K562 (cell line): ENCODE results near the gene GRB10. TPM values are rescaled to one million over a fixed set of nuclear protein-coding genes. Genes with fewer than 3 reads are reported as not detected.
A peak's percentile ranks its signal among the peaks of the same experiment; 100 is the strongest.

Experiments used
- ATAC-seq: fragments of 200-7000 bp; cut with Tn5 transposase; 3 replicates; pipeline ENCODE4 v1.9.1; 2020; ENCODE audit warnings: moderate library complexity
- BruUV-seq: library from RNA; stranded (reverse); fragments of 400-500 nt; replicated peaks from 2 replicates; lab custom pipeline; 2021; lab: Mats Ljungman, UMichigan
- CTCF ChIA-PET: fragments of 300-600 bp; formaldehyde crosslinking; extraction: SDS; loops from one replicate; lab custom pipeline; 2021; ENCODE audit warnings: low intra/inter-chr PET ratio; lab: Yijun Ruan, JAX
- POLR2A ChIA-PET: fragments of 300-600, 350-650 bp; sonication (Branson Sonifier 250); formaldehyde crosslinking; extraction: SDS; loops from one replicate; lab custom pipeline; 2021; ENCODE audit warnings: antibody characterized with exemption, inconsistent platforms; lab: Yijun Ruan, JAX
- DNase-seq, 4 experiments: peaks; one replicate each; pipeline versions ENCODE4 v3.0.0 to v3.0.0-alpha.2; 2011 to 2018; ENCODE audit warnings: low spot score in 3 of 4, mixed read lengths in 3 of 4; ENCODE audit errors: extremely low read depth in 1 of 4
- FAIRE-seq: peaks from 2 replicates; lab custom pipeline; 2011; peaks lifted over from hg19 to GRCh38; lab: Jason Lieb, UNC
- H2AFZ ChIP-seq: 2 replicates; pipeline ENCODE4 v1.6.0; 2011; ENCODE audit warnings: low read depth, low read length, control low read depth, inconsistent platforms
- H3K27ac ChIP-seq: fragments of 200-600 bp; 3 replicates; pipeline ENCODE4 v1.8.0; 2011; ENCODE audit warnings: low read depth, mild to moderate bottlenecking, control low read depth, inconsistent platforms, low read length, moderate library complexity, mixed read lengths; ENCODE audit errors: extremely low read depth
- H3K27me3 ChIP-seq, 2 experiments: fragments of 300-600 bp in 1 of 2; 2 replicates in 1 of 2; 3 replicates in 1 of 2; pipeline versions ENCODE4 v1.6.0 to v1.8.0; 2011; ENCODE audit warnings: inconsistent platforms in 2 of 2, low read length in 2 of 2, mild to moderate bottlenecking in 1 of 2, mixed read lengths in 1 of 2, moderate library complexity in 1 of 2; ENCODE audit not compliant: control insufficient read depth in 2 of 2, insufficient read depth in 2 of 2
- H3K36me3 ChIP-seq: fragments of 300-600 bp; 3 replicates; pipeline ENCODE4 v1.8.0; 2011; ENCODE audit warnings: mild to moderate bottlenecking, low read length, inconsistent platforms; ENCODE audit not compliant: control insufficient read depth, insufficient read depth
- H3K4me1 ChIP-seq, 2 experiments: fragments of 200-600 bp in 1 of 2; replicated peaks in 1 of 2; 2 replicates in 1 of 2; 3 replicates in 1 of 2; pipeline versions ENCODE4 v1.5.1 to v1.8.0; 2011; ENCODE audit warnings: inconsistent platforms in 2 of 2, low read length in 2 of 2, mild to moderate bottlenecking in 1 of 2, mixed read lengths in 1 of 2, moderate library complexity in 1 of 2; ENCODE audit not compliant: control insufficient read depth in 2 of 2, insufficient read depth in 2 of 2
- H3K4me2 ChIP-seq: 2 replicates; pipeline ENCODE4 v1.6.1; 2011; ENCODE audit warnings: low read length, control low read depth, inconsistent platforms, mixed read lengths; ENCODE audit not compliant: insufficient read depth
- H3K4me3 ChIP-seq: fragments of 200-600 bp; sonication (generic), shearing (Covaris generic); 2 replicates; pipeline ENCODE4 v1.5.1; 2016; ENCODE audit warnings: control low read depth, inconsistent platforms
- H3K79me2 ChIP-seq: fragments of 200-600 bp; 3 replicates; pipeline ENCODE4 v1.8.0; 2011; ENCODE audit warnings: low read length, inconsistent platforms; ENCODE audit not compliant: control insufficient read depth, insufficient read depth
- H3K9ac ChIP-seq, 2 experiments: 2 replicates each; pipeline versions ENCODE4 v1.6.0 to v1.6.1; 2011; ENCODE audit warnings: low read depth in 2 of 2, low read length in 2 of 2, control low read depth in 1 of 2, inconsistent platforms in 1 of 2, mild to moderate bottlenecking in 1 of 2, mixed read lengths in 1 of 2; ENCODE audit not compliant: insufficient read depth in 1 of 2
- H3K9me1 ChIP-seq: one replicate; pipeline ENCODE4 v1.6.0; 2011; ENCODE audit warnings: inconsistent platforms, mild to moderate bottlenecking, low read length, moderate library complexity; ENCODE audit not compliant: control insufficient read depth, insufficient read depth
- H3K9me3 ChIP-seq: replicated peaks from 2 replicates; pipeline ENCODE4 v1.5.1; 2011; ENCODE audit warnings: low read depth, low read length, inconsistent platforms; ENCODE audit not compliant: control insufficient read depth, insufficient read depth
- H4K20me1 ChIP-seq: replicated peaks from 2 replicates; pipeline ENCODE4 v1.6.1; 2011; ENCODE audit warnings: low read length, inconsistent platforms, mixed read lengths; ENCODE audit not compliant: control insufficient read depth, insufficient read depth
- ETS1 ChIP-seq: conservative IDR thresholded peaks from 2 replicates; pipeline ENCODE4 v1.6.1; 2011; ENCODE audit warnings: low read depth, mild to moderate bottlenecking, low read length; ENCODE audit not compliant: control insufficient read depth
- FOXK1 ChIP-seq: sonication (generic); formaldehyde crosslinking; IDR thresholded peaks from 2 replicates; pipeline ENCODE4 v1.8.0; 2022; ENCODE audit warnings: missing genetic modification reagents, mild to moderate bottlenecking, borderline replicate concordance
- GATAD2B ChIP-seq: fragments of 450-650 bp; IDR thresholded peaks from 2 replicates; pipeline ENCODE4 v1.6.1; 2017; ENCODE audit warnings: mild to moderate bottlenecking, borderline replicate concordance
- ILK ChIP-seq: fragments of 450-650 bp; IDR thresholded peaks from 2 replicates; pipeline ENCODE4 v1.6.1; 2016; ENCODE audit warnings: missing genetic modification characterization, low read depth, mild to moderate bottlenecking, missing compliant biosample characterization, moderate library complexity, borderline replicate concordance
- LCOR ChIP-seq: sonication (generic); formaldehyde crosslinking; IDR thresholded peaks from 2 replicates; pipeline ENCODE4 v1.8.0; 2022; ENCODE audit warnings: mild to moderate bottlenecking, missing genetic modification reagents
- RAD21 ChIP-seq, 2 experiments: fragments of 250-450 bp in 1 of 2; fragments of 450-650 bp in 1 of 2; sonication (Bioruptor Pico) in 1 of 2; formaldehyde crosslinking in 1 of 2; IDR thresholded peaks in 1 of 2; conservative IDR thresholded peaks in 1 of 2; 2 replicates each; pipeline versions ENCODE4 v1.4.0 to v1.8.0; 2020 to 2022; ENCODE audit warnings: mild to moderate bottlenecking in 2 of 2, moderate library complexity in 1 of 2
- RBBP5 ChIP-seq: fragments of 200-600 bp; sonication (generic); IDR thresholded peaks from 2 replicates; pipeline ENCODE4 v1.6.1; 2012; ENCODE audit warnings: borderline replicate concordance, mild to moderate bottlenecking, low read length, control low read depth, inconsistent platforms; ENCODE audit not compliant: insufficient read depth, poor library complexity, severe bottlenecking
- ZFP30 ChIP-seq: fragments of 250-450 bp; sonication (Bioruptor Pico); IDR thresholded peaks from 2 replicates; pipeline ENCODE4 v1.8.0; 2022; ENCODE audit warnings: moderate library complexity, mild to moderate bottlenecking, inconsistent platforms, borderline replicate concordance
- ZNF121 ChIP-seq: sonication (generic); formaldehyde crosslinking; conservative IDR thresholded peaks from 2 replicates; pipeline ENCODE4 v1.8.0; 2022; ENCODE audit warnings: missing genetic modification reagents
- ZNF212 ChIP-seq: fragments of 450-650 bp; formaldehyde crosslinking; IDR thresholded peaks from 2 replicates; pipeline ENCODE4 v1.4.0; 2020; ENCODE audit warnings: mild to moderate bottlenecking
- ZNF274 ChIP-seq: IDR thresholded peaks from 2 replicates; pipeline ENCODE4 v1.6.1; 2011; ENCODE audit warnings: low read depth, mild to moderate bottlenecking, low read length, moderate library complexity, borderline replicate concordance
- ZNF449 ChIP-seq: fragments of 250-450 bp; sonication (Bioruptor Pico); IDR thresholded peaks from 2 replicates; pipeline ENCODE4 v1.8.0; 2022; ENCODE audit warnings: moderate library complexity, mild to moderate bottlenecking, inconsistent platforms
- WGBS: fragments of 100-300 bp; shearing (Covaris generic); methylation state at CpG from one replicate; pipeline ENCODE4 v1.1.6; 2016; ENCODE audit warnings: low coverage, mixed read lengths; ENCODE audit not compliant: insufficient coverage; ENCODE audit errors: missing lambda C conversion rate; 5-methylcytosine and 5-hydroxymethylcytosine counted together
- in situ Hi-C: fragments of 300-500 bp; cut with MboI; formaldehyde crosslinking; loops from 4 replicates; pipeline ENCODE4 v1.15.0; 2018; ENCODE audit warnings: inconsistent platforms, mixed read lengths
- intact Hi-C: fragments of 100-400 bp; cut with micrococcal nuclease; formaldehyde crosslinking; loops from 2 replicates; pipeline ENCODE4 v1.14.2; 2022
- polyA plus RNA-seq, 8 experiments: library from polyadenylated mRNA; depleted of rRNA in 4 of 8; stranded (reverse) in 5 of 8; unstranded in 3 of 8; fragments of >200 nt; fragmentation: Nextera tagmentation in 2 of 8; fragmentation: Illumina TruSeq in 1 of 8; extraction: Ambion mirVana in 2 of 8; extraction: Trizol in 1 of 8; gene quantifications; 2 replicates each; pipeline versions ENCODE4 v1.2.1 to v1.2.3, GENCODE V29; 2011 to 2014; ENCODE audit warnings: inconsistent platforms in 1 of 8, missing spikeins in 1 of 8
- total RNA-seq, 7 experiments: library from RNA; depleted of rRNA in 6 of 7; stranded (reverse); fragments of >200 nt in 6 of 7; fragmentation: Illumina TruSeq in 2 of 7; extraction: Trizol in 2 of 7; gene quantifications; 2 replicates each; pipeline versions ENCODE4 v1.2.1 to v1.2.3, GENCODE V29; 2011 to 2021; ENCODE audit warnings: low replicate concordance in 1 of 7
- TF ChIP-seq, protein P1 (sequence below): IDR thresholded peaks from 2 replicates; pipeline ENCODE4 v1.6.1; 2014; ENCODE audit warnings: antibody characterized with exemption

The GRB10 gene
- total and polyA plus RNA-seq, 9 of the 15 experiments (the other 6 are each of a cell fraction or from before 2014, with no cell fraction given): 8.9 to 88.5 (median 40.7) TPM

- Histone ChIP-seq H3K27me3 (no peaks in the 10 kb centered on the region), H3K79me2 (peaks cover 50% of the 10 kb centered on the region), H3K27ac (no peak overlapping the region), H3K9ac (no peak overlapping the region), H3K36me3 (peaks cover 4% of the 10 kb centered on the region; the same call in 1 of the 3 replicates), H3K4me2 (no peak overlapping the region), H3K4me3 (no peak overlapping the region), H2AFZ (no peak overlapping the region), H3K9me1 (peaks cover 8% of the 10 kb centered on the region), H4K20me1 (peaks cover 9% of the 10 kb centered on the region; the same call in 1 of the 2 replicates), H3K9me3 (0 out of 2 replicates have a peak, but pooled peaks cover 2% of the 10 kb centered on the region), H3K4me1 (peaks cover 5 to 7% of the 10 kb centered on the region in 2 experiments; a peak in 3 of 5 replicates)
- POLR2A ChIA-PET: no interaction called here
- in situ Hi-C loops (no loop called here), intact Hi-C loops (loop anchor here (2.0 kb wide), 1 partner anchor 165 kb away; no protein-coding TSS in a partner anchor)
- no TSS peak for BruUV-seq
- FAIRE-seq (no peak), ATAC-seq (peak; percentile 43), DNase-seq (no peak)
- TF ChIP-seq ZNF449 (no peak), ILK (tag) (no peak), ZNF212 (CRISPR knock-in tag) (no peak), ETS1 (no peak), LCOR (no peak), GATAD2B (no peak), RAD21 (CRISPR knock-in tag; conservative IDR thresholded peaks at IDR 0.05 in 1 of 2, IDR thresholded peaks at IDR 0.05 in 1 of 2) (no peak), FOXK1 (CRISPR knock-in tag) (no peak), RBBP5 (no peak), ZNF274 (no peak), ZNF121 (CRISPR knock-in tag) (no peak), ZFP30 (CRISPR knock-in tag) (no peak)
- TF ChIP-seq, protein P1, sequence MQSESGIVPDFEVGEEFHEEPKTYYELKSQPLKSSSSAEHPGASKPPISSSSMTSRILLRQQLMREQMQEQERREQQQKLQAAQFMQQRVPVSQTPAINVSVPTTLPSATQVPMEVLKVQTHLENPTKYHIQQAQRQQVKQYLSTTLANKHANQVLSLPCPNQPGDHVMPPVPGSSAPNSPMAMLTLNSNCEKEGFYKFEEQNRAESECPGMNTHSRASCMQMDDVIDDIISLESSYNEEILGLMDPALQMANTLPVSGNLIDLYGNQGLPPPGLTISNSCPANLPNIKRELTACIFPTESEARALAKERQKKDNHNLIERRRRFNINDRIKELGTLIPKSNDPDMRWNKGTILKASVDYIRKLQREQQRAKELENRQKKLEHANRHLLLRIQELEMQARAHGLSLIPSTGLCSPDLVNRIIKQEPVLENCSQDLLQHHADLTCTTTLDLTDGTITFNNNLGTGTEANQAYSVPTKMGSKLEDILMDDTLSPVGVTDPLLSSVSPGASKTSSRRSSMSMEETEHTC: no peak
- 70% methylated on average over 1 of the region's 1 CpG for WGBS
- CTCF ChIA-PET: interaction anchor here (2.5 kb wide), 1 partner anchor 166 kb away, joined by 10 read pairs; no protein-coding TSS in a partner anchor
These were observed 149.3 kb downstream of the GRB10 start for GRCh38 chr7:50633414-50633710.
